ENCODE data around the gene CDSN.
"Not testable (repeated sequence)": the region's sequence is repeated elsewhere in the genome, so short reads cannot be mapped to it uniquely, and the experiment has no call there.

CDSN gene

GRCh38 chr6:31120151-31120915, at the start of gene CDSN:
Gene CDSN, minus strand, starts transcription at chr6:31120446. Its CDS starts 27 bp downstream, at chr6:31120419.
- DNase-seq (ENCODE audit: low read depth), result no peak

- DNase-seq (ENCODE audit: low read depth), result no peak
Measured at GRCh38 chr6:31169123-31169857, 49.0 kb upstream of the CDSN start.

GRCh38 chr6:31168606-31169005, 48.4 kb upstream of the CDSN start:
- DNase-seq (ENCODE audit: low read depth), result no peak

- DNase-seq (ENCODE audit: low read depth), result no peak
Measured at GRCh38 chr6:31165986-31166385, 45.7 kb upstream of the CDSN start.

- DNase-seq (ENCODE audit: low read depth), result not testable (repeated sequence)
Measured at GRCh38 chr6:31165064-31165832, 45.0 kb upstream of the CDSN start.

- not testable (repeated sequence) for DNase-seq (ENCODE audit: low read depth)
Measured at GRCh38 chr6:31164475-31165063, 44.3 kb upstream of the CDSN start.

GRCh38 chr6:31163922-31164321, 43.7 kb upstream of the CDSN start:
- DNase-seq (ENCODE audit: low read depth), result no peak

- no peak for DNase-seq (ENCODE audit: low read depth)
Measured at GRCh38 chr6:31162463-31163165, 42.4 kb upstream of the CDSN start.

GRCh38 chr6:31161216-31162126, 41.2 kb upstream of the CDSN start:
- DNase-seq (ENCODE audit: low read depth), result no peak

- no peak for DNase-seq (ENCODE audit: low read depth)
Measured at GRCh38 chr6:31158863-31159855, 38.9 kb upstream of the CDSN start.

GRCh38 chr6:31158140-31158862, 38.1 kb upstream of the CDSN start, which contains the start of gene TCF19:
Gene TCF19, plus strand, starts transcription at chr6:31158589. Its CDS starts 881 bp downstream, at chr6:31159470.
- DNase-seq (ENCODE audit: low read depth), result peak; percentile 99

- no peak for DNase-seq (ENCODE audit: low read depth)
Measured at GRCh38 chr6:31157513-31158139, 37.4 kb upstream of the CDSN start, which contains the start of gene CCHCR1. Gene CCHCR1, minus strand, starts transcription at chr6:31157802. Its CDS starts 202 bp downstream, at chr6:31157600.

- DNase-seq (ENCODE audit: low read depth), result no peak
Measured at GRCh38 chr6:31156641-31157040, 36.4 kb upstream of the CDSN start.

GRCh38 chr6:31154436-31154835, 34.2 kb upstream of the CDSN start:
- DNase-seq (ENCODE audit: low read depth), result no peak

- no peak for DNase-seq (ENCODE audit: low read depth)
Measured at GRCh38 chr6:31152781-31153180, 32.5 kb upstream of the CDSN start.

GRCh38 chr6:31149827-31150447, 29.7 kb upstream of the CDSN start:
- no peak for DNase-seq (ENCODE audit: low read depth)

GRCh38 chr6:31145386-31145785, 25.1 kb upstream of the CDSN start:
- DNase-seq (ENCODE audit: low read depth), result no peak

All from stimulated activated CD8-positive, alpha-beta memory T cell treated with anti-CD3 and anti-CD28 coated beads, Interleukin-7, amount 100 ng/mL, for 24 hours (primary cell).